ENCODE results near the gene SNRPD3.

The SNRPD3 gene

DNA sequence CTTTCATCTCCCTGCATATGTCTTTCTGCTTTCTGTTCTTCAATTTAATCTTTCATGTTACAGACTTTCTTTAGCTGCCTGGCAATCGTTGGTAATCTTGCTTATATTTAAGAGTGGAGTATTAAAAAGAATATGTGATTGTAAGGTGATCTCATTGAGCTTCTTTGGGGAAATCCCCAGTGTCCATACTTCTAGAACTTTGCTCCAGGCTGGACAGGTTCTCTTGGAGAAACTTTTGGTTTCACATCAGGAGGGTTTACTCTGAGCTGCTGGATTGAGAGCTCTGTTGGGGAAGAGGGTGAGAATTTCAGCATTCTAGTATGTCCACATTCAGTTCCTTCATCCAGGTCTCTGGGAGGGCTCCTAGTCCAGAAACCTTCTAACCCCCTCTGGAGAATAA is 21.0 kb downstream of the SNRPD3 start:
- DNase-seq, result no peak

- DNase-seq, result no peak
Observed at GRCh38 chr22:24578355-24579257, 22.8 kb downstream of the SNRPD3 start.

- no peak for DNase-seq
Observed at GRCh38 chr22:24579258-24579601, 23.4 kb downstream of the SNRPD3 start.

GRCh38 chr22:24580276-24580675 is 24.5 kb downstream of the SNRPD3 start:
- no peak for DNase-seq

DNA sequence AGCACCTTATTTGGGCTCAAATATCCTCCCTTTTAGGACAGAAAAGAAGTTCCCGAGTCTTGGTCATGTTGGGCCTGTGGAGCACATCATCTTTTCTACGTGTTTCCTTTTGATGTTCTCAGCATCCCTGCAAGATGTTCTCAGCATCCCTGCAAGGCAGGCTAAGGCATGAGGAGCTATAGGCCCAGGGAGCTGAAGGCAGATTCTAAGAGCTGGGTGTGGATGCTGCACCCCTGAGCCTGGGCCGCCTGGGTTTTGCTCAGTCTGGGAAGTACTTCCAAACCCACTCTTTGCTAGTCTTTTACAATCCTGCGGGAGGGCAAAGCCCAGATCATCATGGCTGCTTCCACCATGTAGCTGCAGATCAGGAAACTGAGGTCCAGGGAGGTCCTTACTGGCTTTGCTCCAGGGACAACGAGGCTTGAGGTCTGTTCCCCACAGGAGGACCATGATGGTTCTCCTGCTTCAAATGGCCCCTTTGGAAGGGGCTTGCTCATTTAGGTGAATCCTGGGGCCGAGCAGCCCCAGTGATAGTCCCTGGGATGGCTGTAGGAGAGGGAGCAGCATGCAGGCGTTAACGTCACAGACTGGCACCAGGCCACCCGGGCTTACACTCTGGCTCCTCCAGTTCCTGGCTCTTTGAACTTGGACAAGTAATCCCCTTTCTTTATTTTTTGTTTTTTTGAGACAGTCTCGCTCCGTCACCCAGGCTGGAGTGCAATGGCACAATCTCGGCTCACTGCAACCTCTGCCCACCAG is 26.4 kb downstream of the SNRPD3 start:
- no peak for DNase-seq

DNA sequence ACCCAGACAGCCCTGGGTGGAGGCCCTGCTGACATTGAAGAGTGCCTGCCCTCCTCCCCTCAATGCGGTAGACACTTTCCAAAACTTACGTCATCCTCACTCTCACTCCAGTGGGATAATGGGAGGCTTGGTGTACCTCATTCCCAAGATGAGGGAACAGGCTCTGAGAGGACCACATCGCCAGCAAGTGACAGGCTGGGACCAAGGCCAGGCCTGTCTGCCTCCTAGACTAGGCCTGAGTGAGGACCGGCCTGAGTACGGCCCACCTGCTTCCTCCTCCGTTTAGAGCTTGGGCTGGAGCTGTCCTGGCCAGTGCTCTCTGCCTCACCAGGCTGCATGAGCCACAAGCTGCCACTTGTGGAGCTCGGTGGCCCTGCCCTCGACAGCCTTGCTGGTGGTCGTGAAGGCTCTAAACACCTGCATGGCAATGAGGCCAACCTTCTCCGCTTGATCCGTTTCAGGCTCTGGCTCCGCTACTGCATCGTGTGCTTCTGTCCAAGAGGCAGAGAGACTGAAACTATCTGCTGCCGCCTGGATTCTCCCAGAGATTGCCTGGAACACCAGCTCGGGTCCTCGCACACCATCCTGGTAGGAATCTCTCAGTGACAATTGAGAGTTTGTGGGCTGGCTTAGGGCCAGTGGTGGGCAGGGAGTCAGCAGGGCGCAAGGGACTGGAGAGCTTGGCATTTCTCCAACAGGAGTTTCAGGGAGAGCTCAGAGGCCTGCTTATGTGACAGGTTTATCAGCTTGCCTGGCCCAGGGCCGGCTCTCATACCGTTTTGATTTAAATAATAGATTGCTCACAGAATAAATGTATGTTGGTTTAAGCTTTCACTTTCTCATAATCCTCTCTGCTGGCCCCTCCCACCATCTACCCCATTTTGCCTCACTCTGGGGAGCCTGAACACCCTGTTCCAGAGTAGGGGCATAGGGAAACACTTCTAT is 27.7 kb downstream of the SNRPD3 start:
- DNase-seq, result no peak

DNA sequence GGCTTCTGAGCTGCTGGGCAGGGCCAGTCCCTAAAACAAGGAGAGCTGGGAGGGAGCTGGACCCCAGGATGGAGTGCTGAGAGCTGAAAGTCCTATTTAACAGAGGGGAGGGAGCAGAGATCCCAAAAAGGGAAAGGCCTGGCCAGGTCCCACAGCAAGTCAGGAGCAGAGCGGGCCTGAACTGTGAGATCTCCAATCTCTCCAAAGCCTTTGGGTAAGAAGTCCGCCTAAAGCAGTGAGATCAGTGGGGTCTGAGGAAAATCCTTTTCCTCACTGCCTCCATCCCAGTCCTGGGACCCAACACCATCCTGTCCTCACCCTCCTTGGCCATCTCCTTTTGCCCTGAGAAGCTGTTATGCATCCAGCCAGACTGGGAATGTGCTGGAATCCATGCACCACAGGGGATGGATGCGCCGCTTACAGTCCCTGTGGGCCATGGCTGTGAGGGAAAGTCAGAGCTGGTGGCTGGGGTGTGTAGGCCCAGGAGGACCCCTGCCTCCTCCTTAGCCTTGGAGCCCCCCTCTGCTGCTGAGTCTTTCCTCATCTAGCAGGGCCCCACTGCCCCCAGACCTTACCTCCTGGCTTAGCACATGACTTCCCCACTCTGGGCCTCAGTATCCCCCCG is 28.5 kb downstream of the SNRPD3 start:
- no peak for DNase-seq

DNA sequence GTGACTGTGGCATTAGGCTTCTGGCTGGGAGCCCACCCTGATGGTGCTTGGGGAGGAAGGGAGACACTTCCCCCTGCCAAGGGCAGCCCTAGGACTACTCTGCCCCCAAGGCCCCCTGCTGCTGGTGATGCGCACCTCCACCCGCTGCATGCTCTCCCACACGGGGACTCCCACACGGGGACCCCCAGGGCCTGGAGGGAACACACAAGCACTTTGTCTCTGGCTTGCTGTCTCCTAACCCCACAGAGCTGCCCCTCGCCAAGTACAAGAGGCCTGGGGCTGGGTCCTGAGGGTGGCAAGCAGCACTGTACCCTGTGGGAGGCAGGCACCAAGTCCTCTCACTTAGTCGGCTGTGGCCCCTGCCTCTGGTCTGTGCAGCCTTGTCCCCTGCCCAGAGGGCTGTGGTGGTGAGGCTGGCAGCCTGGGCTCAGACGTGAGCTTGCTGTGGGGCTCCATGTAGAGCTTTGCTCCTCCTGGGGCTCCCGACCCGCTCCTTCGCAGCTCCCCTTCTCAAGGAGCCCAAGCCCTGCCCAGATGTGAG is 29.1 kb downstream of the SNRPD3 start:
- no peak for DNase-seq

- DNase-seq, result no peak
Observed at GRCh38 chr22:24585461-24585860, 29.7 kb downstream of the SNRPD3 start.

- no peak for DNase-seq
Observed at GRCh38 chr22:24585927-24586546, 30.2 kb downstream of the SNRPD3 start.

- no peak for DNase-seq
Observed at GRCh38 chr22:24587251-24587650, 31.5 kb downstream of the SNRPD3 start.

- DNase-seq, result no peak
Observed at GRCh38 chr22:24587948-24588347, 32.1 kb downstream of the SNRPD3 start.

- DNase-seq, result no peak
Observed at GRCh38 chr22:24588381-24588756, 32.6 kb downstream of the SNRPD3 start.

GRCh38 chr22:24588757-24589481 is 33.1 kb downstream of the SNRPD3 start:
- DNase-seq, result no peak

DNA sequence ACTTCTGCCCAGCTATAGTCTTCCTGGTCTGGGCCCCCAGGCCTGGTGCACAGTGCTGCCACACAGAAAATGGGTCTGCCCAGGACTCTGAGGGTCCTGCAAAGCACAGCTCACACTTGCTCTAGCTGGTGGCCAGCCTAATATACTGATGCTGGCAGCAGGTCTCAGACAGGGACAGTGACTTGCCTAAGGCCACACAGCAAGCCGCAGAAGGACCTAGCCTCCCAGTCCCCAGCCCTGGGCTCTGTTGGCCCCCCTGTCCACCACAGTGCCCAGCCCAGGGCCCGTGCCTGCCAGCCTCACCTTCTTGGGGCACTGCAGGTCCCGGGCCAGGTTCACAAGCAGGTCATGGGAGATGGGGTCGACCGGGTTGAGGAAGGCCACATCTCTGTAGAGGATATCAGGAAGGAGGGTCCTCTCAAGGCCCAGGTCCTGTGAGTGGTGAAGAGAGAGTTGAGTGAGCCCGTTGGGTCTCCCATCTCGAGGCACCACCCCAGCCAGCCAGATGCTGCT is 33.8 kb downstream of the SNRPD3 start:
- no peak for DNase-seq

- no peak for DNase-seq
Observed at GRCh38 chr22:24590596-24591173, 34.9 kb downstream of the SNRPD3 start.

DNA sequence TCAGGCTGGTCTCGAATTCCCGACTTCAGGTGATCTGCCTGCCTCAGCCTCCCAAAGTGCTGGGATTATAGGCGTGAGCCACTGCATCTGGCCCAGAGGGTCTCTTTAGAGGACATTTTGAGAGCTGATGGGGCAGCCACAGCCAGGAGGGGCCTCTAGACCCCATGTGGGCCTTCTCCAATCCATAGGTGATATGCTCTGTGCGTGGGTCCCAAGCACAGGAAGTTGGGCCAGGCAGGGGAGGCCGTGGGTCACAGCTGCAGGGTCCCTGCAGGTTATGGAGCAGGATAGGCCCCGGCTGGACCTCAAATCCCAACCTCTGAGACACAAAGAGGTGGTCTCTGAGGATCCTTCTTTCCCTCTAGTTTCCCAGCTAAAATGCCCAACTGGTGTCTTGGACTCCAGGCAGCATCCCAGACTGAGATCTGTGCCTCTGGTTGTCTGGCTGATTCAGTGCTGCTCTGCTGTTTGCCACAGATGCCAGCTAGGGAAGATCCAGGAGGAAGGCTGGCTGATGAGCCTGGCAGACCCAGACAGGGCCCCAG is 35.6 kb downstream of the SNRPD3 start:
- DNase-seq, result no peak

DNA sequence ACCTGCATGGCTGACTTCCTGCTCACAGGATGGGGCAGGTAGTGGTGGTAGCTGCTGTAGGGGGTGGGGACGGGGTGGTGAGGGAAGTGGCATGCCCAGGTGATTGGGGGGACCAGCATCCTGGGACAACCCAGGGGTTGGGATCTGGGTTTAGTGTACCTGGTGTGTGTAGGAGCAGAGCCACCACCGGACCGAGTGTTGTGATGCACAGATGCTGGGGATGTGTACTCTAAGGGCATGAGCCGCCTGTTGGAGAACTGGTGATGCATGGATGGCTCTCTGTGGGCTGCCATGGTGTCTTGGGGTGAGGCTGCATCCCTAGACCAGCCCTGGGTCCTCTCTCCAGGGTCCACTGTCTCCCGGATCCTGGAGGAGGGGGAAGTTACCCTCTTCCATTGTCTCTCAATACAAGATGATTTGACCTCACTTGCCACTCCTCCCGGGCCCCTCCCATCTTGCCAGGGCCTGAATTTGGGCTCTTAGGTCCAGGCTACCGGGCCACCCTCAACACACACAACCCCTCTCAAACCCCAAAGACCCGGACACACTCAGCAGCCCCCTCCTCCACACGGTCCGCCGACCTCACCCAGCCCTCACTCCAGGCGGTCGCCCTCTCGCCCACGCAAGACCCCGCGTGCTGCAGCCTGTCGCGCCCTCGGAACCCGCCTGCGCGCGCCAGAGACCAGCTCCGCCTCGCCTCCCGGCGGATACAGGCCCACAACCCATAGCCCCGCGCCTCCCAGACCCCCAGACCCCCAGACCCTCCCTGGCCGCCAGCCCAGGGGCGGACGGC is 36.5 kb downstream of the SNRPD3 start:
- DNase-seq, result no peak

DNA sequence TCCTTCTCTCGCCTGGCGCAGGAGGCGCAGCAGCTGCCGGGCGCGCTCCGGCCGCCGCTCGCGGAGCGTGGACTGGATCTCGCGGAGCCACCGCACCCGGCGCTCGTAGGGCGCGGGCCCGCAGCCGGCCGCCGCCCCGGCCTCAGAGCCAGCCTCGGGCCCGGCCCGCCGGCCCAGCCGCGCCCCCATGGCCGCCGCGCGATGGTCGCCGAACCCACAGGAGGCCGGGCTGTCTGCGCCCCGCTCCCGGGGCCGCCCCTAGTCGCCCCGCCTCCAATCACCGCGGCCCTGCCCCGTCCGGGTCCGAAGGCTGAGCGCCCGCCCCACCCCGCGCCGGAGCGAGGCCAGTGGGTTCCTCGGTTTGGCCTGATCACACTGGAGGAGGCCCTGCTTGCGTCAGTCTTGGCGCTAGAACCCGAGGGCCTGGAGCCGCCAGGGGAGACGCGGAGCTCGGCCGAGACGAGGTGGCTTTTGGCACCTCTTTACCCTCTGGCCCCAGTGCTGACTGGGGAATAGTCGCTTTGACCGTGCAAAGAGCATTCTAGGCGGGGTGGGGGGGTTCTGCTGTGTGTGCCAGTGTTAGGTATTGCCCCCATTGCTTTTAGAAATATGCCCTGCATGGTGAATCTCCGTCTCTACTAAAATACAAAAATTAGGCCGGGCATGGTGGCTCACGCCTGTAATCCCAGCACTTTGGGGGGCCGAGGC is 37.2 kb downstream of the SNRPD3 start, which contains the start of gene LRRC75B:
Gene LRRC75B (minus strand): TSS at position 223 of the 708 bp plus-strand sequence. CDS start 34 bp downstream, at position 189.
- peak; percentile 13 to 43 for DNase-seq

Measured in CD4-positive, alpha-beta T cell treated with Interleukin-1 beta for 1 hour (primary cell).